HG03280 (cell line): ENCODE data around the gene NFAT5.
"Not testable (repeated sequence)": the region's sequence is repeated elsewhere in the genome, so short reads cannot be mapped to it uniquely, and the experiment has no call there.

Experiments
- ATAC-seq: cut with Tn5 transposase; IDR thresholded peaks from one replicate; pipeline ENCODE4 v1.9.1; 2021; ENCODE audit warnings: mild to moderate bottlenecking, moderate library complexity; ENCODE audit not compliant: unreplicated experiment

Gene NFAT5

GRCh38 chr16:69546663-69547062 lies 19.1 kb upstream of the NFAT5 start:
- ATAC-seq: not testable (repeated sequence)

- no peak for ATAC-seq
Measured at GRCh38 chr16:69553332-69553731, 12.4 kb upstream of the NFAT5 start.

GRCh38 chr16:69554495-69554894 lies 11.3 kb upstream of the NFAT5 start:
- ATAC-seq: no peak

- no peak for ATAC-seq
Measured at GRCh38 chr16:69555437-69555836, 10.3 kb upstream of the NFAT5 start.

GRCh38 chr16:69555867-69556266 lies 9.9 kb upstream of the NFAT5 start:
- ATAC-seq: no peak

- no peak for ATAC-seq
Measured at GRCh38 chr16:69559164-69559563, 6.6 kb upstream of the NFAT5 start.

GRCh38 chr16:69561367-69561766 lies 4.4 kb upstream of the NFAT5 start:
- not testable (repeated sequence) for ATAC-seq

- ATAC-seq: no peak
Measured at GRCh38 chr16:69561901-69562300, 3.9 kb upstream of the NFAT5 start.

GRCh38 chr16:69562813-69563212 lies 3.0 kb upstream of the NFAT5 start:
- ATAC-seq: no peak

GRCh38 chr16:69563605-69564580 lies 1.9 kb upstream of the NFAT5 start:
- peak; percentile 37 for ATAC-seq

GRCh38 chr16:69564845-69565670 lies 708 bp upstream of the NFAT5 start:
- ATAC-seq: peak; percentile 31

- ATAC-seq: peak; percentile 32
Measured at GRCh38 chr16:69566240-69566980, 644 bp downstream of the NFAT5 start.

- ATAC-seq: no peak
Measured at GRCh38 chr16:69566981-69567680, 1.4 kb downstream of the NFAT5 start.

GRCh38 chr16:69568676-69569075 lies 2.9 kb downstream of the NFAT5 start:
- ATAC-seq: no peak

GRCh38 chr16:69578771-69579170 lies 13.0 kb downstream of the NFAT5 start:
- ATAC-seq: not testable (repeated sequence)

- no peak for ATAC-seq
Measured at GRCh38 chr16:69579783-69580481, 14.2 kb downstream of the NFAT5 start.

- no peak for ATAC-seq
Measured at GRCh38 chr16:69581297-69581696, 15.5 kb downstream of the NFAT5 start.

GRCh38 chr16:69584493-69584892 lies 18.7 kb downstream of the NFAT5 start:
- ATAC-seq: not testable (repeated sequence)

- no peak for ATAC-seq
Measured at GRCh38 chr16:69589434-69590269, 23.9 kb downstream of the NFAT5 start.
